Measurements from ENCODE around the gene CUX1.

- TF ChIP-seq CTCF (IDR thresholded peaks at IDR 0.05; ENCODE audit: insufficient read depth, low read depth, low read length) (no peak), EZH2 (IDR thresholded peaks at IDR 0.05; ENCODE audit: insufficient read depth, low read length) (no peak)
Measured at GRCh38 chr7:102069931-102070629, 252.7 kb downstream of the CUX1 start.

Measured in astrocyte (in vitro differentiated cells and primary cell).